NB4 (cell line): ENCODE data around the gene EPHA4.

Experiments
- POLR2A ChIP-seq: IDR thresholded peaks from 2 replicates; pipeline ENCODE4 v1.6.1; 2011; ENCODE audit warnings: mild to moderate bottlenecking; ENCODE audit not compliant: insufficient read length; ENCODE audit errors: extremely low read depth
- TF ChIP-seq, protein P1 (sequence below): IDR thresholded peaks from one replicate; pipeline ENCODE4 v1.5.1; 2012; ENCODE audit warnings: low read depth, low read length

DNA sequence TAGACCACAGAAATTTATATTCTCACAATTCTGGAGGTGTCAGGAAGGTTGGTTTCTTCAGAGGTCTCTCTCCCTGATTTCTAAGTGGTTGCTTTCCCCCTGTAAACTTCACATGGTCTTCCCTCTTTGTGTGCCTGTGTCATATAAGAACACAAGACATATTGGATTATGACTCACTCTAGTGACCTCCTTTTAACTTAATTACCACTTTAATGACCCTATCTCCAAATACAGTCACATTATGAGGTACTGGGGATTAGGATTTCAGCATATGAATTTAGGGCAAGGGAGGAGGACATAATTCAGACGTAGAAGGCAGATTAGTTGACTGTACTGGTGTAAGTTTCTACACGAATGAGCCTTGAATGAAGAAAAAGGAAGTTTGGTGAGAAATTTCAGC, 38.2 kb upstream of the EPHA4 start:
- TF ChIP-seq, protein P1, sequence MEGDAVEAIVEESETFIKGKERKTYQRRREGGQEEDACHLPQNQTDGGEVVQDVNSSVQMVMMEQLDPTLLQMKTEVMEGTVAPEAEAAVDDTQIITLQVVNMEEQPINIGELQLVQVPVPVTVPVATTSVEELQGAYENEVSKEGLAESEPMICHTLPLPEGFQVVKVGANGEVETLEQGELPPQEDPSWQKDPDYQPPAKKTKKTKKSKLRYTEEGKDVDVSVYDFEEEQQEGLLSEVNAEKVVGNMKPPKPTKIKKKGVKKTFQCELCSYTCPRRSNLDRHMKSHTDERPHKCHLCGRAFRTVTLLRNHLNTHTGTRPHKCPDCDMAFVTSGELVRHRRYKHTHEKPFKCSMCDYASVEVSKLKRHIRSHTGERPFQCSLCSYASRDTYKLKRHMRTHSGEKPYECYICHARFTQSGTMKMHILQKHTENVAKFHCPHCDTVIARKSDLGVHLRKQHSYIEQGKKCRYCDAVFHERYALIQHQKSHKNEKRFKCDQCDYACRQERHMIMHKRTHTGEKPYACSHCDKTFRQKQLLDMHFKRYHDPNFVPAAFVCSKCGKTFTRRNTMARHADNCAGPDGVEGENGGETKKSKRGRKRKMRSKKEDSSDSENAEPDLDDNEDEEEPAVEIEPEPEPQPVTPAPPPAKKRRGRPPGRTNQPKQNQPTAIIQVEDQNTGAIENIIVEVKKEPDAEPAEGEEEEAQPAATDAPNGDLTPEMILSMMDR = no peak
- no peak for TF ChIP-seq POLR2A
